SK-N-SH (cell line): ENCODE measurements around the gene PLEKHH1. TPM values are rescaled to one million over a fixed set of nuclear protein-coding genes. Genes with fewer than 3 reads are reported as not detected.

Source experiments
- CTCF ChIA-PET: fragments of 300-600, 350-600 bp; formaldehyde crosslinking; extraction: SDS; loops from one replicate; lab custom pipeline; 2021; lab: Yijun Ruan, JAX
- POLR2A ChIA-PET: fragments of 350-600 bp; sonication (Branson Sonifier 250); formaldehyde crosslinking; extraction: SDS; loops from one replicate; lab custom pipeline; 2020; ENCODE audit warnings: antibody characterized with exemption, inconsistent platforms; lab: Yijun Ruan, JAX
- DNase-seq: peaks from one replicate; pipeline ENCODE4 v3.0.0; 2012
- H2AFZ ChIP-seq: fragments of 200-600 bp; sonication (generic); 2 replicates; pipeline ENCODE4 v1.8.1; 2016; ENCODE audit warnings: antibody characterized with exemption, mild to moderate bottlenecking, low read depth
- H3F3A ChIP-seq: fragments of 200-600 bp; sonication (generic); replicated peaks from 2 replicates; pipeline ENCODE3; 2016; ENCODE audit warnings: antibody characterized with exemption, mild to moderate bottlenecking; ENCODE audit not compliant: insufficient read depth
- H3K27ac ChIP-seq, 2 experiments: fragments of 200-500 bp in 1 of 2; fragments of 200-600 bp in 1 of 2; sonication (Bioruptor generic) in 1 of 2; sonication (generic), shearing (Covaris generic) in 1 of 2; 2 replicates each; pipeline versions ENCODE4 v1.5.1 to v1.6.1; 2014 to 2016; ENCODE audit warnings: low read depth in 2 of 2, inconsistent platforms in 1 of 2, low read length in 1 of 2, mild to moderate bottlenecking in 1 of 2, mixed read lengths in 1 of 2
- H3K27me3 ChIP-seq: fragments of 200-600 bp; sonication (generic), shearing (Covaris generic); 2 replicates; pipeline ENCODE4 v1.6.1; 2016; ENCODE audit warnings: mixed run types; ENCODE audit not compliant: insufficient read depth
- H3K36me3 ChIP-seq, 2 experiments: fragments of 200-500 bp in 1 of 2; fragments of 200-600 bp in 1 of 2; sonication (Bioruptor generic) in 1 of 2; sonication (generic) in 1 of 2; replicated peaks in 1 of 2; 2 replicates each; pipeline versions ENCODE3 to v1.5.1; 2014 to 2016; ENCODE audit warnings: low read length in 1 of 2, mild to moderate bottlenecking in 1 of 2; ENCODE audit not compliant: insufficient read depth in 2 of 2, control insufficient read depth in 1 of 2
- H3K4me1 ChIP-seq, 2 experiments: fragments of 200-500 bp in 1 of 2; fragments of 200-600 bp in 1 of 2; sonication (Bioruptor generic) in 1 of 2; sonication (generic), shearing (Covaris generic) in 1 of 2; 2 replicates each; pipeline versions ENCODE4 v1.5.1 to v1.6.1; 2014 to 2016; ENCODE audit warnings: low read depth in 1 of 2, low read length in 1 of 2, mixed run types in 1 of 2; ENCODE audit not compliant: insufficient read depth in 2 of 2, control insufficient read depth in 1 of 2
- H3K4me2 ChIP-seq: fragments of 200-600 bp; sonication (generic), shearing (Covaris generic); 2 replicates; pipeline ENCODE4 v1.6.1; 2017; ENCODE audit warnings: mixed run types
- H3K4me3 ChIP-seq, 2 experiments: fragments of 200-500 bp in 1 of 2; fragments of 200-600 bp in 1 of 2; sonication (Bioruptor generic) in 1 of 2; sonication (generic), shearing (Covaris generic) in 1 of 2; 2 replicates each; pipeline versions ENCODE4 v1.5.1 to v1.8.1; 2014 to 2016; ENCODE audit warnings: low read depth in 2 of 2, inconsistent platforms in 1 of 2, low read length in 1 of 2, mild to moderate bottlenecking in 1 of 2, mixed read lengths in 1 of 2, moderate library complexity in 1 of 2
- H3K79me2 ChIP-seq: fragments of 200-600 bp; sonication (generic); 2 replicates; pipeline ENCODE4 v1.8.1; 2017; ENCODE audit warnings: mild to moderate bottlenecking; ENCODE audit not compliant: insufficient read depth
- H3K9ac ChIP-seq: fragments of 200-600 bp; sonication (generic); 2 replicates; pipeline ENCODE4 v1.6.1; 2017; ENCODE audit warnings: mixed run types
- H3K9me2 ChIP-seq: fragments of 200-600 bp; sonication (generic); 2 replicates; pipeline ENCODE4 v1.6.1; 2017; ENCODE audit warnings: mixed run types
- H3K9me3 ChIP-seq: fragments of 200-600 bp; sonication (generic); 2 replicates; pipeline ENCODE4 v1.6.1; 2017; ENCODE audit warnings: mixed run types, mild to moderate bottlenecking, moderate library complexity
- H4K20me1 ChIP-seq: fragments of 200-600 bp; sonication (generic); 2 replicates; pipeline ENCODE4 v1.6.1; 2017; ENCODE audit warnings: mild to moderate bottlenecking, mixed run types; ENCODE audit not compliant: insufficient read depth
- CHD2 ChIP-seq: fragments of 150-350 bp; IDR thresholded peaks from 2 replicates; pipeline ENCODE4 v1.6.1; 2018; ENCODE audit warnings: low read length; ENCODE audit not compliant: partially characterized antibody
- EP300 ChIP-seq, 2 experiments: IDR thresholded peaks; 2 replicates each; pipeline versions ENCODE4 v1.4.0 to v1.6.1; 2012; ENCODE audit warnings: borderline replicate concordance in 1 of 2, low read depth in 1 of 2, low read length in 1 of 2
- EZH2phosphoT487 ChIP-seq: fragments of 200-600 bp; sonication (generic); IDR thresholded peaks from 2 replicates; pipeline ENCODE4 v1.6.1; 2017; ENCODE audit warnings: low read depth, mixed run types, mild to moderate bottlenecking, antibody characterized with exemption, moderate library complexity, borderline replicate concordance
- FOSL2 ChIP-seq: IDR thresholded peaks from 2 replicates; pipeline ENCODE4 v1.4.0; 2012; ENCODE audit warnings: low read depth, mild to moderate bottlenecking, moderate library complexity, borderline replicate concordance
- JUND ChIP-seq: IDR thresholded peaks from 2 replicates; pipeline ENCODE4 v1.4.0; 2012
- MEF2A ChIP-seq: IDR thresholded peaks from 2 replicates; pipeline ENCODE4 v1.4.0; 2012; ENCODE audit warnings: low read depth, borderline replicate concordance
- POLR2AphosphoS5 ChIP-seq: IDR thresholded peaks from 2 replicates; pipeline ENCODE4 v1.6.1; 2012; ENCODE audit warnings: low read depth, low read length
- RAD21 ChIP-seq: IDR thresholded peaks from 2 replicates; pipeline ENCODE4 v1.6.1; 2012; ENCODE audit warnings: mild to moderate bottlenecking, low read length
- RFX5 ChIP-seq: IDR thresholded peaks from 2 replicates; pipeline ENCODE4 v1.6.1; 2012; ENCODE audit warnings: mild to moderate bottlenecking, improper control_type of control experiment, low read length
- RXRA ChIP-seq: IDR thresholded peaks from 2 replicates; pipeline ENCODE4 v1.4.0; 2012; ENCODE audit warnings: low read depth, mild to moderate bottlenecking, borderline replicate concordance
- SMC3 ChIP-seq: IDR thresholded peaks from 2 replicates; pipeline ENCODE4 v1.6.1; 2012; ENCODE audit warnings: low read depth, low read length, improper control_type of control experiment
- TEAD4 ChIP-seq: IDR thresholded peaks from 2 replicates; pipeline ENCODE4 v1.4.0; 2012; ENCODE audit warnings: mild to moderate bottlenecking, borderline replicate concordance; ENCODE audit not compliant: insufficient read depth
- YY1 ChIP-seq: IDR thresholded peaks from 2 replicates; pipeline ENCODE4 v1.4.0; 2012; ENCODE audit warnings: low read depth, mild to moderate bottlenecking
- WGBS: methylation state at CpG from one replicate; pipeline ENCODE4 v1.1.6; 2017; ENCODE audit warnings: low lambda C conversion rate; 5-methylcytosine and 5-hydroxymethylcytosine counted together
- polyA plus RNA-seq, 3 experiments: library from polyadenylated mRNA; depleted of rRNA; stranded (reverse); fragments of >200 nt; gene quantifications; 2 replicates each; pipeline ENCODE4 v1.2.3, GENCODE V29; 2012
- TF ChIP-seq, protein P1 (sequence below): IDR thresholded peaks from 2 replicates; pipeline ENCODE4; 2012
- TF ChIP-seq, protein P2 (sequence below): IDR thresholded peaks from 2 replicates; pipeline ENCODE4 v1.4.0; 2012; ENCODE audit warnings: low read depth, borderline replicate concordance
- TF ChIP-seq, protein P3 (sequence below): IDR thresholded peaks from 2 replicates; pipeline ENCODE4 v1.4.0; 2012; ENCODE audit warnings: low read depth
- TF ChIP-seq, protein P4 (sequence below): IDR thresholded peaks from 2 replicates; pipeline ENCODE4 v1.6.1; 2012; ENCODE audit warnings: mild to moderate bottlenecking, low read depth, low read length, moderate library complexity

Gene PLEKHH1
- polyA plus RNA-seq, 1 of the 3 experiments (the other 2 are of a cell fraction) = 1.6 TPM

- no peak for TF ChIP-seq SMC3
- TF ChIP-seq POLR2AphosphoS5 = no peak
- no peak for TF ChIP-seq RAD21
- no peak for TF ChIP-seq RXRA
These were observed 10.8 kb upstream of the PLEKHH1 start (continued) for GRCh38 chr14:67522270-67522669.

GRCh38 chr14:67523764-67524633 lies 9.1 kb upstream of the PLEKHH1 start:
- Histone ChIP-seq H3K4me2 (no peak overlapping the region), H3K9ac (no peak overlapping the region), H3F3A (no peaks in the 10 kb centered on the region), H3K9me2 (no peaks in the 10 kb centered on the region), H3K4me3 (no peak overlapping the region), H3K9me3 (no peaks in the 10 kb centered on the region), H3K27me3 (peaks cover 24% of the 10 kb centered on the region; the same call in 1 of the 2 replicates)
- TF ChIP-seq RXRA (no peak), RAD21 (no peak), YY1 (no peak), MEF2A (no peak), POLR2AphosphoS5 (no peak), RFX5 (no peak), FOSL2 (no peak), EP300 (IDR thresholded peaks at IDR 0.05; ENCODE audit: borderline replicate concordance in 1 of 2, low read depth in 1 of 2, low read length in 1 of 2) (no peak), TEAD4 (no peak), EZH2phosphoT487 (no peak), JUND (no peak), CHD2 (no peak), SMC3 (no peak)
- TF ChIP-seq, protein P1, sequence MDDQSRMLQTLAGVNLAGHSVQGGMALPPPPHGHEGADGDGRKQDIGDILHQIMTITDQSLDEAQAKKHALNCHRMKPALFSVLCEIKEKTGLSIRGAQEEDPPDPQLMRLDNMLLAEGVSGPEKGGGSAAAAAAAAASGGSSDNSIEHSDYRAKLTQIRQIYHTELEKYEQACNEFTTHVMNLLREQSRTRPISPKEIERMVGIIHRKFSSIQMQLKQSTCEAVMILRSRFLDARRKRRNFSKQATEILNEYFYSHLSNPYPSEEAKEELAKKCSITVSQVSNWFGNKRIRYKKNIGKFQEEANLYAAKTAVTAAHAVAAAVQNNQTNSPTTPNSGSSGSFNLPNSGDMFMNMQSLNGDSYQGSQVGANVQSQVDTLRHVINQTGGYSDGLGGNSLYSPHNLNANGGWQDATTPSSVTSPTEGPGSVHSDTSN = no peak
- TF ChIP-seq, protein P2, sequence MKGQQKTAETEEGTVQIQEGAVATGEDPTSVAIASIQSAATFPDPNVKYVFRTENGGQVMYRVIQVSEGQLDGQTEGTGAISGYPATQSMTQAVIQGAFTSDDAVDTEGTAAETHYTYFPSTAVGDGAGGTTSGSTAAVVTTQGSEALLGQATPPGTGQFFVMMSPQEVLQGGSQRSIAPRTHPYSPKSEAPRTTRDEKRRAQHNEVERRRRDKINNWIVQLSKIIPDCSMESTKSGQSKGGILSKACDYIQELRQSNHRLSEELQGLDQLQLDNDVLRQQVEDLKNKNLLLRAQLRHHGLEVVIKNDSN = no peak
- TF ChIP-seq, protein P3, sequence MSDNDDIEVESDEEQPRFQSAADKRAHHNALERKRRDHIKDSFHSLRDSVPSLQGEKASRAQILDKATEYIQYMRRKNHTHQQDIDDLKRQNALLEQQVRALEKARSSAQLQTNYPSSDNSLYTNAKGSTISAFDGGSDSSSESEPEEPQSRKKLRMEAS = no peak
- TF ChIP-seq, protein P4, sequence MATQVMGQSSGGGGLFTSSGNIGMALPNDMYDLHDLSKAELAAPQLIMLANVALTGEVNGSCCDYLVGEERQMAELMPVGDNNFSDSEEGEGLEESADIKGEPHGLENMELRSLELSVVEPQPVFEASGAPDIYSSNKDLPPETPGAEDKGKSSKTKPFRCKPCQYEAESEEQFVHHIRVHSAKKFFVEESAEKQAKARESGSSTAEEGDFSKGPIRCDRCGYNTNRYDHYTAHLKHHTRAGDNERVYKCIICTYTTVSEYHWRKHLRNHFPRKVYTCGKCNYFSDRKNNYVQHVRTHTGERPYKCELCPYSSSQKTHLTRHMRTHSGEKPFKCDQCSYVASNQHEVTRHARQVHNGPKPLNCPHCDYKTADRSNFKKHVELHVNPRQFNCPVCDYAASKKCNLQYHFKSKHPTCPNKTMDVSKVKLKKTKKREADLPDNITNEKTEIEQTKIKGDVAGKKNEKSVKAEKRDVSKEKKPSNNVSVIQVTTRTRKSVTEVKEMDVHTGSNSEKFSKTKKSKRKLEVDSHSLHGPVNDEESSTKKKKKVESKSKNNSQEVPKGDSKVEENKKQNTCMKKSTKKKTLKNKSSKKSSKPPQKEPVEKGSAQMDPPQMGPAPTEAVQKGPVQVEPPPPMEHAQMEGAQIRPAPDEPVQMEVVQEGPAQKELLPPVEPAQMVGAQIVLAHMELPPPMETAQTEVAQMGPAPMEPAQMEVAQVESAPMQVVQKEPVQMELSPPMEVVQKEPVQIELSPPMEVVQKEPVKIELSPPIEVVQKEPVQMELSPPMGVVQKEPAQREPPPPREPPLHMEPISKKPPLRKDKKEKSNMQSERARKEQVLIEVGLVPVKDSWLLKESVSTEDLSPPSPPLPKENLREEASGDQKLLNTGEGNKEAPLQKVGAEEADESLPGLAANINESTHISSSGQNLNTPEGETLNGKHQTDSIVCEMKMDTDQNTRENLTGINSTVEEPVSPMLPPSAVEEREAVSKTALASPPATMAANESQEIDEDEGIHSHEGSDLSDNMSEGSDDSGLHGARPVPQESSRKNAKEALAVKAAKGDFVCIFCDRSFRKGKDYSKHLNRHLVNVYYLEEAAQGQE = no peak
- TF ChIP-seq, all 33 proteins: peak for 0
- POLR2A ChIA-PET = no interaction called here
- H2AFZ ChIP-seq = no peak overlapping the region
- WGBS = 56% methylated on average over 7 of the region's 7 CpGs
- CTCF ChIA-PET = interaction anchor here (1.0 to 5.8 kb wide), 2 partner anchors 49 to 194 kb away, joined by 3 to 237 read pairs; no protein-coding TSS in a partner anchor
- H3K36me3 ChIP-seq = no peaks in the 10 kb centered on the region
- no peak for DNase-seq
- H3K4me1 ChIP-seq = no peaks in the 10 kb centered on the region; a peak in 1 of 4 replicates
- H4K20me1 ChIP-seq = no peaks in the 10 kb centered on the region
- H3K27ac ChIP-seq = no peak overlapping the region
- no peaks in the 10 kb centered on the region for H3K79me2 ChIP-seq
